Naive thymus-derived CD4-positive, alpha-beta T cell (primary cell): ENCODE results near the gene L3MBTL2. TPM values are rescaled to one million over a fixed set of nuclear protein-coding genes. Genes with fewer than 3 reads are reported as not detected.
A peak's percentile ranks its signal among the peaks of the same experiment; 100 is the strongest.

Experiments used
- ATAC-seq: fragments of 150-1000 bp; cut with Tn5 transposase; 2 replicates; pipeline ENCODE4 v1.10.0; 2021; ENCODE audit warnings: mild to moderate bottlenecking, moderate library complexity
- CTCF ChIA-PET: fragments of 350-600 bp; sonication (Branson Sonifier 250); formaldehyde crosslinking; loops from one replicate; lab custom pipeline; 2021; ENCODE audit warnings: antibody characterized with exemption; lab: Charles Lee
- POLR2A ChIA-PET: fragments of 350-600 bp; sonication (Branson Sonifier 250); formaldehyde crosslinking; loops from one replicate; lab custom pipeline; 2021; ENCODE audit warnings: antibody characterized with exemption, inconsistent platforms; lab: Charles Lee
- DNase-seq, 9 donors: peaks; one replicate each; pipeline versions ENCODE4 v3.0.0 to v3.0.0-alpha.2; 2020 to 2022; ENCODE audit warnings: mixed read lengths in 1 of 9
- H3K27ac ChIP-seq: one replicate; pipeline ENCODE4 v1.7.0; 2013; ENCODE audit warnings: mild to moderate bottlenecking, low read depth, low read length, moderate library complexity
- H3K27me3 ChIP-seq, 2 donors: one replicate each; pipeline ENCODE4 v1.7.0; 2013; ENCODE audit warnings: low read length in 2 of 2, mild to moderate bottlenecking in 2 of 2, moderate library complexity in 2 of 2; ENCODE audit not compliant: control insufficient read depth in 2 of 2, insufficient read depth in 2 of 2
- H3K36me3 ChIP-seq, 3 experiments: 1 replicate in 2 of 3; 2 replicates in 1 of 3; pipeline ENCODE4 v1.7.0; 2013; ENCODE audit warnings: low read length in 3 of 3, mild to moderate bottlenecking in 3 of 3, moderate library complexity in 1 of 3; ENCODE audit not compliant: insufficient read depth in 3 of 3, control insufficient read depth in 2 of 3
- H3K4me1 ChIP-seq, 2 donors: one replicate each; pipeline ENCODE4 v1.7.0; 2013; ENCODE audit warnings: low read length in 2 of 2, mild to moderate bottlenecking in 2 of 2, moderate library complexity in 1 of 2; ENCODE audit not compliant: control insufficient read depth in 2 of 2, insufficient read depth in 2 of 2
- H3K4me3 ChIP-seq: 2 replicates; pipeline ENCODE4 v1.7.0; 2013; ENCODE audit warnings: mild to moderate bottlenecking, low read length
- H3K9me3 ChIP-seq, 3 experiments: 1 replicate in 2 of 3; 2 replicates in 1 of 3; pipeline ENCODE4 v1.7.0; 2013; ENCODE audit warnings: low read length in 3 of 3; ENCODE audit not compliant: control insufficient read depth in 2 of 3
- H3K27ac Mint-ChIP-seq, 9 donors: one replicate each; pipeline ENCODE4 v1.8.0; 2020 to 2022; ENCODE audit warnings: mixed read lengths in 9 of 9, mild to moderate bottlenecking in 8 of 9, moderate library complexity in 5 of 9, inconsistent platforms in 2 of 9
- H3K27me3 Mint-ChIP-seq, 5 donors: one replicate each; pipeline ENCODE4 v1.8.0; 2021 to 2022; ENCODE audit warnings: mixed read lengths in 5 of 5, mild to moderate bottlenecking in 1 of 5
- H3K36me3 Mint-ChIP-seq, 5 donors: one replicate each; pipeline ENCODE4 v1.8.0; 2020 to 2022; ENCODE audit warnings: mixed read lengths in 5 of 5, mild to moderate bottlenecking in 3 of 5, inconsistent platforms in 1 of 5
- H3K4me1 Mint-ChIP-seq, 7 donors: one replicate each; pipeline ENCODE4 v1.8.0; 2020 to 2022; ENCODE audit warnings: mixed read lengths in 7 of 7, mild to moderate bottlenecking in 3 of 7, inconsistent platforms in 1 of 7
- H3K4me3 Mint-ChIP-seq, 10 donors: one replicate each; pipeline ENCODE4 v1.8.0; 2020 to 2022; ENCODE audit warnings: mild to moderate bottlenecking in 10 of 10, mixed read lengths in 10 of 10, moderate library complexity in 6 of 10, inconsistent platforms in 2 of 10
- H3K9me3 Mint-ChIP-seq, 11 donors: one replicate each; pipeline ENCODE4 v1.8.0; 2020 to 2022; ENCODE audit warnings: mixed read lengths in 11 of 11, mild to moderate bottlenecking in 4 of 11, inconsistent platforms in 1 of 11, moderate library complexity in 1 of 11
- intact Hi-C, 2 donors: fragments of 100-400 bp; cut with micrococcal nuclease; formaldehyde crosslinking; loops; one replicate each; pipeline ENCODE4 v1.15.1; 2023
- polyA plus RNA-seq, 2 donors: library from polyadenylated mRNA; unstranded; fragments of 300-500 nt; fragmentation: Illumina TruSeq; gene quantifications; one replicate each; pipeline ENCODE4 v1.2.3, GENCODE V29; 2021
- total RNA-seq, 6 experiments: library from RNA in 5 of 6; stranded (reverse) in 5 of 6; gene quantifications; 1 replicate in 5 of 6; 2 replicates in 1 of 6; pipeline ENCODE4 v1.2.3 and lab custom pipeline; 2021 to 2026

L3MBTL2 gene
- total and polyA plus RNA-seq, 7 experiments from 2014 or later: 31.6 to 45.9 (median 42.3) TPM

DNA sequence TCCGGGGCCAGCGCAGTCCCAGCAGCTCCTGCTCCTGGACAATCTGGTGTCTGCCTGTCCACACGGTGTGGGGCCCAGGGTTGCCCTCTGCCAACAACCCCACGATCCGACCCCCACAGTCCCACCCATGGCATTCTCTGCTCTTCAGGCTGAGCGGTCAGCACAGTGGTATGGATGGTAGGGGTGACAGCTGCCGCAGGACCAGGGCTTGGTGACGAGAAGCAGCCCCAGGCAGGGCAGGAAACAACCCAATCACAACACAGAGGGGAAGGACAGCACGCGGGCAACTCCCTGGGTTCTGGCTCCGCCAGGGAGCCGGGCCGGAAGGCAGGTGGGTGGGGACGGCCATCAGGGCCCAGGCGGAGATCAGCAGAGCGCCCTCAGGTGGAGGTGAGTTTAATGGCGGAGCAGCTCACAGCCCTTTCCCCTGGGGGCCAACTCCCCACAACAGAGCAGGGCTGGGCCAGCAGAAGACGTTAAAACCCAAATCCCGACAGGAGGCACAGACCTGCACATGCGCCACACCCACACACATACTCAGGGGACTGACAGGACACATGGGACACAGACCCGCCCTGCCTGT lies 40.9 kb downstream of the L3MBTL2 start:
- Mint-ChIP-seq H3K27ac (no peak overlapping the region), H3K4me3 (no peak overlapping the region), H3K4me1 (peaks cover 0 to 3% (median 0%) of the 10 kb centered on the region in 7 donors), H3K36me3 (peaks cover 0 to 13% (median 5%) of the 10 kb centered on the region in 5 donors), H3K9me3 (no peaks in the 10 kb centered on the region), H3K27me3 (no peaks in the 10 kb centered on the region)
- intact Hi-C loops: no loop called here
- Histone ChIP-seq H3K27ac (no peak overlapping the region), H3K4me1 (no peaks in the 10 kb centered on the region), H3K36me3 (peaks cover 3 to 60% (median 5%) of the 10 kb centered on the region in 3 experiments), H3K27me3 (no peaks in the 10 kb centered on the region), H3K4me3 (no peak overlapping the region), H3K9me3 (no peaks in the 10 kb centered on the region)
- ChIA-PET POLR2A (no interaction called here), CTCF (no interaction called here)
- DNase-seq (no peak), ATAC-seq (no peak)

DNA sequence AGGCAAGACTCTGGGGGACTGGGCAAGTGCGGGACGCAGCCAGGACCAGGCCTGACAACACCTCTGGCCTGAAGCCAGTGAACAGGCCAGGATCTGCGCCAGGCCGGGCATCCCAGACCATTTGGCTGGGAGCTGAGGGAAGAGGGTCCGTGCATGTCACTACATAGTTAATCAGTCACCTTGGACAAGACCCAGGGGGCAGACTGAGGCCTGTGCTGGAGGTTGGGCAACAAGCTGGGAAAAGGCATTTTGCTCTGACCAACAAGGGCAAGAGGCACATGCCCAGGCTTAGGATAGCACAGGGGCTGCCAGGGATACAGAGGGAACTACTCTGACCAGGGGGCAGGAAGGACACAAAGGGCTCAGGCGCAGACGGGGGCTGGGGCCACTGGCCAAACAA lies 42.6 kb downstream of the L3MBTL2 start:
- H3K36me3 ChIP-seq: peaks cover 6 to 74% (median 6%) of the 10 kb centered on the region in 3 experiments
- Mint-ChIP-seq H3K4me3 (no peak overlapping the region), H3K4me1 (no peaks in the 10 kb centered on the region), H3K9me3 (no peaks in the 10 kb centered on the region), H3K27ac (peak overlapping the region in 1 of 9 donors; percentile 52), H3K36me3 (peaks cover 0 to 23% (median 5%) of the 10 kb centered on the region in 5 donors), H3K27me3 (no peaks in the 10 kb centered on the region)
- no peak overlapping the region for H3K27ac ChIP-seq
- intact Hi-C loops: no loop called here
- ATAC-seq (no peak), DNase-seq (no peak)
- H3K4me1 ChIP-seq: no peaks in the 10 kb centered on the region
- ChIA-PET CTCF (interaction anchor here (1.0 kb wide), 1 partner anchor 10 kb away, joined by 4 read pairs; no protein-coding TSS in a partner anchor), POLR2A (interaction anchor here (1.2 kb wide), 1 partner anchor 10 kb away, joined by 3 read pairs; no protein-coding TSS in a partner anchor)
- H3K27me3 ChIP-seq: no peaks in the 10 kb centered on the region
- H3K9me3 ChIP-seq: no peaks in the 10 kb centered on the region
- H3K4me3 ChIP-seq: no peak overlapping the region

DNA sequence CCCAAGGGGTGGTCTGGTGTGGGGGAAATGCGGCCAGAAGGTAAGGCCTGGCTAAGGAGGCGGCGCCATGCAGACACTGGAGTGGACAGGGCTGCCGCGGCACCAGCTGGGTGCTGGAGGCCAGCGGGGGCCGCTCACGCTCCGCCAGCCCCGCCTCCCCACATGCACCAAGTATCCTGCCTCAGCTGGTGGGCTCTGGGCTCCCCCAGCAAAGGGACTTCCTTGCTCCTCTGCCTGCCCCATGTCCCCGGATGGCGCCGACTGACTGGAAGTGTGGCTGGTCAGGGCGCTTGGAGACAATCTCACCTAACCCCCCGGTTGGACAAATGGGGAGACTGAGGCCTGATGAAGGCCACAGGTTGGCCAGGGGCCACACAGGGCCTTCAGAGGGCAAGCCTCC lies 43.2 kb downstream of the L3MBTL2 start:
- ATAC-seq (no peak), DNase-seq (no peak)
- Histone ChIP-seq H3K4me3 (no peak overlapping the region), H3K27ac (no peak overlapping the region), H3K4me1 (no peaks in the 10 kb centered on the region), H3K9me3 (no peaks in the 10 kb centered on the region), H3K36me3 (peaks cover 6 to 81% (median 9%) of the 10 kb centered on the region in 3 experiments), H3K27me3 (no peaks in the 10 kb centered on the region)
- no peaks in the 10 kb centered on the region for H3K4me1 Mint-ChIP-seq
- peaks cover 0 to 23% (median 5%) of the 10 kb centered on the region in 5 donors for H3K36me3 Mint-ChIP-seq
- no peaks in the 10 kb centered on the region for H3K27me3 Mint-ChIP-seq
- no peaks in the 10 kb centered on the region for H3K9me3 Mint-ChIP-seq
- ChIA-PET CTCF (interaction anchor here (1.0 kb wide), 1 partner anchor 11 kb away, joined by 4 read pairs; no protein-coding TSS in a partner anchor), POLR2A (interaction anchor here (1.2 kb wide), 1 partner anchor 11 kb away, joined by 3 read pairs; no protein-coding TSS in a partner anchor)
- H3K4me3 Mint-ChIP-seq: no peak overlapping the region
- H3K27ac Mint-ChIP-seq: no peak overlapping the region
- intact Hi-C loops: no loop called here

DNA sequence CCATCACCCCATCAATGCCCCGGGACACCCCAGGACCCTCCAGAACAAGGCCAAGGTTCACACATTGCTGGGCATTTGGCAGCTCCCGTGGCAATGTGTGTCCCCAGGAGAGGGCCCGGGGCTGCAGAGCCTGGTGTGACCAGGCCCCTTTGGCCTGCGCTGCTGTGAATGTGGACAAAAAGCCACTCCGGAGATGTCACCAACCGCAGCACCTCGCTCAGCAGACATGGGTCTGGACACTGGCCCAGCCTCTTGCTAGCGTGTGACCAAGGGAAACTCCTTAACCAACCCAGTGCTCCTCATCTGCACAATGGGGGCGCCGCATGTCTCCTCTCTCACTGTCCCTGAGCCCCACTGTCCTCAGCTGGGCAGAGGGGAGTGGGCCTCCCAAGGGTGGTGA lies 43.6 kb downstream of the L3MBTL2 start:
- H3K27ac ChIP-seq: no peak overlapping the region
- peaks cover 6 to 85% (median 9%) of the 10 kb centered on the region in 3 experiments for H3K36me3 ChIP-seq
- CTCF ChIA-PET: no interaction called here
- POLR2A ChIA-PET: interaction anchor here (1.2 kb wide), 1 partner anchor 11 kb away, joined by 3 read pairs; no protein-coding TSS in a partner anchor
- no peak overlapping the region for H3K4me3 Mint-ChIP-seq
- no peak for DNase-seq
- H3K36me3 Mint-ChIP-seq: peaks cover 0 to 23% (median 5%) of the 10 kb centered on the region in 5 donors
- H3K27me3 Mint-ChIP-seq: no peaks in the 10 kb centered on the region
- no peak for ATAC-seq
- no peak overlapping the region for H3K4me3 ChIP-seq
- intact Hi-C loops: no loop called here
- H3K9me3 ChIP-seq: no peaks in the 10 kb centered on the region
- no peaks in the 10 kb centered on the region for H3K4me1 Mint-ChIP-seq
- H3K9me3 Mint-ChIP-seq: no peaks in the 10 kb centered on the region
- H3K27me3 ChIP-seq: no peaks in the 10 kb centered on the region
- no peak overlapping the region for H3K27ac Mint-ChIP-seq
- H3K4me1 ChIP-seq: no peaks in the 10 kb centered on the region

DNA sequence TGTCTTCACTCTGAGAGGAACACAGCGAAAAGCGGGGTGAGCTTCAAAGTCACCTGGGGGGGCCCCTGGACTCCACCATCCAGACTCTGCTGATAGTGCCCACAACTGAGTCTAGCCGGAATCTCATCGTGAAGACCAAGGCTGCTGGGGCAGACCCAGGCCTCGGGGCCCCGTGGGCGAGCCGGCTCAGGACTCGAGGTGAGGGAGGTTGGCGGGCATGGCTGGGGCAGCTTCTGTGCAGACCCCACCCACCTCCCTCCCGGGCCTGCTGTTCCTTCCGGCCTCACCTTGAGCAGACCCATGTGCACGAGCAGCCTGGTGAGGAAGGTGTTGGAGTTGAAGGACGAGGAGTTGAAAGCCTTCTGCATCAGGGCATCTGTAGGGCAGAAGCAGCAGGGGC lies 44.3 kb downstream of the L3MBTL2 start:
- no peak overlapping the region for H3K4me3 Mint-ChIP-seq
- ATAC-seq: no peak

DNA sequence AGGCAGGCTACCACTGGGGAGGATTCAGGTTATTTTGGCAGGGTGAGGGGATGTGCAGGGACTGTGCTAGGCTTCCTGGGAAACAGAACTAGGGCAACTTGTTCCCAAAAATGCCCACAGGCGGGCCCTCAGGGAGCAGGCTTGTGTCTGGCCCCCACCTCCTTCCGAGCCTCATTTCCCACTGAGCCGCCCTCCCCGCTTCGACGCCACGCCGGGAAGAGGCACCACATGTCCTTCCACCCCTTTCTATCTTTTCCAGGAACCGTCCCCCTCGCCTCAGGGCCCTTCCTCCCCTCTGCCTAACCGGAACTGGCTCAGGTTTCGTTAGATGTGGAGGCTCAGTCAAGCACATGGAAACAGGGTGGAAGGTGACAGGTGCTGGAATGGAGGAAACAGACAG lies 45.0 kb downstream of the L3MBTL2 start:
- ATAC-seq (no peak), DNase-seq (no peak)
- H3K4me1 Mint-ChIP-seq: no peaks in the 10 kb centered on the region
- H3K27me3 Mint-ChIP-seq: no peaks in the 10 kb centered on the region
- POLR2A ChIA-PET: no interaction called here
- no peak overlapping the region for H3K4me3 ChIP-seq
- no peak overlapping the region for H3K27ac ChIP-seq
- peaks cover 0 to 28% (median 5%) of the 10 kb centered on the region in 5 donors for H3K36me3 Mint-ChIP-seq
- H3K9me3 ChIP-seq: no peaks in the 10 kb centered on the region
- intact Hi-C loops: no loop called here
- no peaks in the 10 kb centered on the region for H3K9me3 Mint-ChIP-seq
- H3K4me1 ChIP-seq: no peaks in the 10 kb centered on the region
- CTCF ChIA-PET: no interaction called here
- H3K4me3 Mint-ChIP-seq: no peak overlapping the region
- peaks cover 6 to 91% (median 14%) of the 10 kb centered on the region in 3 experiments for H3K36me3 ChIP-seq
- H3K27ac Mint-ChIP-seq: peak overlapping the region in 3 of 9 donors; percentile 9 to 36 (median 32)
- H3K27me3 ChIP-seq: no peaks in the 10 kb centered on the region

More for the DNA sequence above, 44.3 kb downstream of the L3MBTL2 start:
- Mint-ChIP-seq H3K9me3 (no peaks in the 10 kb centered on the region), H3K27ac (peak overlapping the region in 1 of 9 donors; percentile 12), H3K36me3 (peaks cover 0 to 27% (median 5%) of the 10 kb centered on the region in 5 donors), H3K4me1 (no peaks in the 10 kb centered on the region), H3K27me3 (no peaks in the 10 kb centered on the region)
- ChIA-PET POLR2A (no interaction called here), CTCF (no interaction called here)
- Histone ChIP-seq H3K36me3 (peaks cover 6 to 91% (median 14%) of the 10 kb centered on the region in 3 experiments), H3K27ac (no peak overlapping the region), H3K4me3 (no peak overlapping the region), H3K9me3 (no peaks in the 10 kb centered on the region), H3K27me3 (no peaks in the 10 kb centered on the region), H3K4me1 (no peaks in the 10 kb centered on the region)
- DNase-seq: no peak
- intact Hi-C loops: no loop called here
